ENCODE measurements around the gene ZNF644.
"Not testable (repeated sequence)": the region's sequence is repeated elsewhere in the genome, so short reads cannot be mapped to it uniquely, and the experiment has no call there.

ZNF644 gene

DNA sequence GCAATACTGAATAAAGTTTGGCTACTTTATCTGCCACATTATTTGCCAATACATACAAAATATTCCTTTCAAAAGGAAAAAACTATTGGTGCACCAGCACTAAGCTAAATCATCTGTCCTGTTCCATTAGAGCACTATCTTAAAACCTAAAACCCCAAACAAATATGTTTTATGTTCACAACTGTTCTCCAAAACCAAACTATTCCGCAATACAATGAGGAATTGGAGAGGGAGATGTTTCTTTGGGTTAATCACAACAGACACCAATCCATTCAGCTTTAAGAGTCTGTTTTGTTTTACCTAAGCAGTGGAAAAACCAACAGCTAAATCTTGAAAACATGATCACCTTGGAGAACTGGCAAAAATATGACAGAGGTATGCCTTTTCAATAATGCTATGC is 85.1 kb downstream of the ZNF644 start:
- Histone ChIP-seq H3K4me2 (ENCODE audit: low read depth, low read length) (no peak overlapping the region), H3K36me3 (replicated peaks; ENCODE audit: insufficient read depth, low read length) (0 out of 2 replicates have a peak, but pooled peaks cover 13% of the 10 kb centered on the region)

DNA sequence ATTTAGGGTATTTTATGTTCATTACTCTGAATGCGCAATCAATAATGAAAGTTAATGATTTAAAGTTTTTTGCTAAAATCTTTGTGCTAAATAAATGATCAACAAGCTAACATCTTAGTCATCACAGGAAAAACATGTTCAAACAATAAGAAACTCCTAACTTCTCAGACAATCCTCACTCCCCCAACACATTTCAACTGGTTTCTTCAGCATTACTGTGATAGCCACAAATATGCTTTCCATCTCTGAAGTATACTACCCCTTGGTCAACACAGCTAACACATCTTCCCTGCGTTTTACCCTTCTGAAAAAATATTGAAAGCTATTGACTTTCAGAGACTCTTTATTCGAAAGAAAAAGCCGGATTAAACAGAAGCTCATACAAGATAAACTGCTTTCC is 85.8 kb downstream of the ZNF644 start:
- H3K36me3 ChIP-seq (replicated peaks; ENCODE audit: insufficient read depth, low read length): 0 out of 2 replicates have a peak, but pooled peaks cover 13% of the 10 kb centered on the region
- H3K9me3 ChIP-seq (replicated peaks; ENCODE audit: insufficient read depth, low read length): no peaks in the 10 kb centered on the region
- H3K9me2 ChIP-seq (replicated peaks; ENCODE audit: insufficient read depth, low read length): no peaks in the 10 kb centered on the region
- no peak overlapping the region for H3K4me2 ChIP-seq (ENCODE audit: low read depth, low read length)
- H3K4me1 ChIP-seq (ENCODE audit: low read length): no peaks in the 10 kb centered on the region
- no peak overlapping the region for H3K4me3 ChIP-seq (ENCODE audit: low read length)
- H4K20me1 ChIP-seq (ENCODE audit: insufficient read depth, low read length): 0 out of 2 replicates have a peak, but pooled peaks cover 5% of the 10 kb centered on the region
- no peaks in the 10 kb centered on the region for H3K27me3 ChIP-seq (replicated peaks; ENCODE audit: insufficient read depth, low read length)
- TF ChIP-seq, protein P1, sequence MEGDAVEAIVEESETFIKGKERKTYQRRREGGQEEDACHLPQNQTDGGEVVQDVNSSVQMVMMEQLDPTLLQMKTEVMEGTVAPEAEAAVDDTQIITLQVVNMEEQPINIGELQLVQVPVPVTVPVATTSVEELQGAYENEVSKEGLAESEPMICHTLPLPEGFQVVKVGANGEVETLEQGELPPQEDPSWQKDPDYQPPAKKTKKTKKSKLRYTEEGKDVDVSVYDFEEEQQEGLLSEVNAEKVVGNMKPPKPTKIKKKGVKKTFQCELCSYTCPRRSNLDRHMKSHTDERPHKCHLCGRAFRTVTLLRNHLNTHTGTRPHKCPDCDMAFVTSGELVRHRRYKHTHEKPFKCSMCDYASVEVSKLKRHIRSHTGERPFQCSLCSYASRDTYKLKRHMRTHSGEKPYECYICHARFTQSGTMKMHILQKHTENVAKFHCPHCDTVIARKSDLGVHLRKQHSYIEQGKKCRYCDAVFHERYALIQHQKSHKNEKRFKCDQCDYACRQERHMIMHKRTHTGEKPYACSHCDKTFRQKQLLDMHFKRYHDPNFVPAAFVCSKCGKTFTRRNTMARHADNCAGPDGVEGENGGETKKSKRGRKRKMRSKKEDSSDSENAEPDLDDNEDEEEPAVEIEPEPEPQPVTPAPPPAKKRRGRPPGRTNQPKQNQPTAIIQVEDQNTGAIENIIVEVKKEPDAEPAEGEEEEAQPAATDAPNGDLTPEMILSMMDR (IDR thresholded peaks at IDR 0.05; ENCODE audit: low read length): no peak
- TF ChIP-seq EZH2 (optimal IDR thresholded peaks at IDR 0.05; ENCODE audit: low read depth, low read length) (no peak), EZH2phosphoT487 (IDR thresholded peaks at IDR 0.05; ENCODE audit: low read length) (no peak)
- DNase-seq: no peak
- H3F3A ChIP-seq (ENCODE audit: insufficient read depth, low read length): no peaks in the 10 kb centered on the region
- H3K9ac ChIP-seq (ENCODE audit: low read length): no peak overlapping the region
- H3K27ac ChIP-seq (ENCODE audit: low read length): no peak overlapping the region
- no peak overlapping the region for H2AFZ ChIP-seq (ENCODE audit: low read length)
- peaks cover 75% of the 10 kb centered on the region for H3K79me2 ChIP-seq (ENCODE audit: low read length)

More for the DNA sequence above, 85.1 kb downstream of the ZNF644 start:
- Histone ChIP-seq H3K9me2 (replicated peaks; ENCODE audit: insufficient read depth, low read length) (no peaks in the 10 kb centered on the region), H3K4me3 (ENCODE audit: low read length) (no peak overlapping the region), H3K79me2 (ENCODE audit: low read length) (peaks cover 70% of the 10 kb centered on the region), H3K9ac (ENCODE audit: low read length) (no peak overlapping the region), H3K27me3 (replicated peaks; ENCODE audit: insufficient read depth, low read length) (no peaks in the 10 kb centered on the region), H3K27ac (ENCODE audit: low read length) (no peak overlapping the region), H2AFZ (ENCODE audit: low read length) (no peak overlapping the region), H3K9me3 (replicated peaks; ENCODE audit: insufficient read depth, low read length) (no peaks in the 10 kb centered on the region), H3F3A (ENCODE audit: insufficient read depth, low read length) (no peaks in the 10 kb centered on the region), H3K4me1 (ENCODE audit: low read length) (no peaks in the 10 kb centered on the region), H4K20me1 (ENCODE audit: insufficient read depth, low read length) (0 out of 2 replicates have a peak, but pooled peaks cover 1% of the 10 kb centered on the region)
- TF ChIP-seq EZH2phosphoT487 (IDR thresholded peaks at IDR 0.05; ENCODE audit: low read length) (no peak), EZH2 (optimal IDR thresholded peaks at IDR 0.05; ENCODE audit: low read depth, low read length) (no peak)
- TF ChIP-seq, protein P1 (IDR thresholded peaks at IDR 0.05; ENCODE audit: low read length): no peak
- no peak for DNase-seq

DNA sequence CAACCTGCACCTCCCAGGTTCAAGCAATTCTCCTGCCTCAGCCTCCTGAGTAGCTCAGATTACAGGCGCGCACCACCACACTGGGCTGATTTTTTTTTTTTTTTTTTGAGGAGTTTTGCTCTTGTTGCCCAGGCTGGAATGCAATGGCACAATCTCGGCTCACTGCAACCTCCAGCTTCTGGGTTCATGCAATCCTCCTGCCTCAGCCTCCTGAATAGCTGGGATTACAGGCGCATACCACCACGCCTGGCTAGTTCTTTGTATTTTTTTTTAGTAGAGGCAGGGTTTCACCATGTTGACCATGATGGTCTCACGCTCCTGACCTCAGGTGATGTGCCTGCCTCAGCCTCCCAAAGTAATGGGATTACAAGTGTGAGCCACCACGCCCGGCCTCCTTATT is 93.6 kb downstream of the ZNF644 start:
- not testable (repeated sequence) for H3K9me3 ChIP-seq (replicated peaks; ENCODE audit: insufficient read depth, low read length); H3K4me1 ChIP-seq (ENCODE audit: low read length); H3K27me3 ChIP-seq (replicated peaks; ENCODE audit: insufficient read depth, low read length); H3K4me2 ChIP-seq (ENCODE audit: low read depth, low read length); H3F3A ChIP-seq (ENCODE audit: insufficient read depth, low read length); DNase-seq; H3K9ac ChIP-seq (ENCODE audit: low read length); H3K9me2 ChIP-seq (replicated peaks; ENCODE audit: insufficient read depth, low read length); H3K4me3 ChIP-seq (ENCODE audit: low read length); H3K27ac ChIP-seq (ENCODE audit: low read length); H2AFZ ChIP-seq (ENCODE audit: low read length); H3K36me3 ChIP-seq (replicated peaks; ENCODE audit: insufficient read depth, low read length)
- Histone ChIP-seq H3K79me2 (ENCODE audit: low read length) (peaks cover 90% of the 10 kb centered on the region), H4K20me1 (ENCODE audit: insufficient read depth, low read length) (peaks cover 22% of the 10 kb centered on the region; the same call in 1 of the 2 replicates)

DNA sequence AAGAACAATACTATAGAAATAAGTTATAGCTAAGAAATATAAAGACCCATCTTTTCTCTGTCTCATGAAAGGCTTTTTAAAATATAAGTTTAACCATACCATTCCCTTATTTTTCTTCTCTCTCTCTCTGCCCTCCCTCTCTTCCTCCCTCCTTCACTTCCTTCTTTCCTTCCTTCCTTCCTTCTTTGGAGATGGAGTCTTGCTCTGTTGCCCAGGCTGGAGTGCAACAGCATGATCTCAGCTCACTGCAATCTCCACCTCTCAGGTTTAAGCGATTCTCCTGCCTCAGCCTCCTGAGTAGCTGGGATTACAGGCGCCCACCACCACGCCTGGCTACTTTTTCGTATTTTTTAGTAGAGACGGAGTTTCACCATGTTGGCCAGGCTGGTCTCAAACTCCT is 94.2 kb downstream of the ZNF644 start:
- H3K9me2 ChIP-seq (replicated peaks; ENCODE audit: insufficient read depth, low read length); H3K4me1 ChIP-seq (ENCODE audit: low read length); H3K27me3 ChIP-seq (replicated peaks; ENCODE audit: insufficient read depth, low read length); H3F3A ChIP-seq (ENCODE audit: insufficient read depth, low read length); H3K36me3 ChIP-seq (replicated peaks; ENCODE audit: insufficient read depth, low read length); H3K27ac ChIP-seq (ENCODE audit: low read length); H3K4me2 ChIP-seq (ENCODE audit: low read depth, low read length); H3K9me3 ChIP-seq (replicated peaks; ENCODE audit: insufficient read depth, low read length); H3K9ac ChIP-seq (ENCODE audit: low read length); H2AFZ ChIP-seq (ENCODE audit: low read length); DNase-seq; H3K4me3 ChIP-seq (ENCODE audit: low read length): not testable (repeated sequence)
- Histone ChIP-seq H4K20me1 (ENCODE audit: insufficient read depth, low read length) (peaks cover 22% of the 10 kb centered on the region; the same call in 1 of the 2 replicates), H3K79me2 (ENCODE audit: low read length) (peaks cover 90% of the 10 kb centered on the region)
